ENCODE measurements around the gene ETS2. TPM values are rescaled to one million over a fixed set of nuclear protein-coding genes. Genes with fewer than 3 reads are reported as not detected.
A peak's percentile ranks its signal among the peaks of the same experiment; 100 is the strongest.

Gene ETS2
- total RNA-seq, 1 donor from 2014 or later = 18.2 TPM

GRCh38 chr21:38831526-38832467 is 26.1 kb downstream of the ETS2 start:
- H3K9me3 Mint-ChIP-seq (ENCODE audit: unreplicated experiment) = no peaks in the 10 kb centered on the region
- no peaks in the 10 kb centered on the region for H3K27me3 Mint-ChIP-seq (ENCODE audit: unreplicated experiment)
- no peak overlapping the region for H3K4me3 Mint-ChIP-seq (ENCODE audit: unreplicated experiment)
- TF ChIP-seq, protein P1, sequence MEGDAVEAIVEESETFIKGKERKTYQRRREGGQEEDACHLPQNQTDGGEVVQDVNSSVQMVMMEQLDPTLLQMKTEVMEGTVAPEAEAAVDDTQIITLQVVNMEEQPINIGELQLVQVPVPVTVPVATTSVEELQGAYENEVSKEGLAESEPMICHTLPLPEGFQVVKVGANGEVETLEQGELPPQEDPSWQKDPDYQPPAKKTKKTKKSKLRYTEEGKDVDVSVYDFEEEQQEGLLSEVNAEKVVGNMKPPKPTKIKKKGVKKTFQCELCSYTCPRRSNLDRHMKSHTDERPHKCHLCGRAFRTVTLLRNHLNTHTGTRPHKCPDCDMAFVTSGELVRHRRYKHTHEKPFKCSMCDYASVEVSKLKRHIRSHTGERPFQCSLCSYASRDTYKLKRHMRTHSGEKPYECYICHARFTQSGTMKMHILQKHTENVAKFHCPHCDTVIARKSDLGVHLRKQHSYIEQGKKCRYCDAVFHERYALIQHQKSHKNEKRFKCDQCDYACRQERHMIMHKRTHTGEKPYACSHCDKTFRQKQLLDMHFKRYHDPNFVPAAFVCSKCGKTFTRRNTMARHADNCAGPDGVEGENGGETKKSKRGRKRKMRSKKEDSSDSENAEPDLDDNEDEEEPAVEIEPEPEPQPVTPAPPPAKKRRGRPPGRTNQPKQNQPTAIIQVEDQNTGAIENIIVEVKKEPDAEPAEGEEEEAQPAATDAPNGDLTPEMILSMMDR (IDR thresholded peaks at IDR 0.05) = no peak
- H3K4me1 Mint-ChIP-seq (ENCODE audit: unreplicated experiment) = peaks cover 8% of the 10 kb centered on the region
- peak overlapping the region; percentile 50 for H3K27ac Mint-ChIP-seq (ENCODE audit: unreplicated experiment)
- H3K36me3 Mint-ChIP-seq (ENCODE audit: unreplicated experiment) = no peaks in the 10 kb centered on the region
- DNase-seq (ENCODE audit: extremely low spot score, unreplicated experiment) = peak; percentile 49

- Mint-ChIP-seq H3K27me3 (ENCODE audit: unreplicated experiment) (no peaks in the 10 kb centered on the region), H3K4me3 (ENCODE audit: unreplicated experiment) (no peak overlapping the region), H3K4me1 (ENCODE audit: unreplicated experiment) (peaks cover 8% of the 10 kb centered on the region), H3K9me3 (ENCODE audit: unreplicated experiment) (no peaks in the 10 kb centered on the region), H3K27ac (ENCODE audit: unreplicated experiment) (no peak overlapping the region), H3K36me3 (ENCODE audit: unreplicated experiment) (no peaks in the 10 kb centered on the region)
- peak; percentile 48 for DNase-seq (ENCODE audit: extremely low spot score, unreplicated experiment)
- TF ChIP-seq, protein P1 (IDR thresholded peaks at IDR 0.05) = no peak
Measured at GRCh38 chr21:38832664-38833063, 26.9 kb downstream of the ETS2 start.

- TF ChIP-seq, protein P1 (IDR thresholded peaks at IDR 0.05) = no peak
- H3K36me3 Mint-ChIP-seq (ENCODE audit: unreplicated experiment) = no peaks in the 10 kb centered on the region
Measured at GRCh38 chr21:38833117-38833516, 27.4 kb downstream of the ETS2 start.

DNA sequence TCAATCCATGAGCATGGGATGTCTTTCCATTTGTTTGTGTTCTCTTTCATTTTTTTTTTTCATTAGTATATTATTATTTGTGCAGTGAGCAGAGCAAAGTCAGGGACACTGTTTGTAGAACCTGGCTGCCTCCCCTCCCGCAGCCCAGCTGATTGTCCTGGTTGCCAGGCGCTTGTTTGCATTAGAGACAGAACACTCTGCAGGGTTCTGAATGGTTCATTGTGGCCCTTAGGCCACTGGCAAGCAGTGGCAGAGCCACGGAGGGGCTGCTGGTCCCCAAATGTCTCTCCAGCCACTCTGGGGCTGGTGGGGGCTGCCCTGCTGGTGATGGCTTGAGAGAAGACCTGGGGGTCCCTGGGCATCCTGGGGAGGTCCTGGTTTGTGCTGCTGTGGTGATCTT is 29.0 kb downstream of the ETS2 start:
- Mint-ChIP-seq H3K4me3 (ENCODE audit: unreplicated experiment) (no peak overlapping the region), H3K9me3 (ENCODE audit: unreplicated experiment) (no peaks in the 10 kb centered on the region), H3K36me3 (ENCODE audit: unreplicated experiment) (no peaks in the 10 kb centered on the region), H3K4me1 (ENCODE audit: unreplicated experiment) (peaks cover 20% of the 10 kb centered on the region), H3K27ac (ENCODE audit: unreplicated experiment) (no peak overlapping the region), H3K27me3 (ENCODE audit: unreplicated experiment) (no peaks in the 10 kb centered on the region)
- no peak for DNase-seq (ENCODE audit: extremely low spot score, unreplicated experiment)
- TF ChIP-seq, protein P1 (IDR thresholded peaks at IDR 0.05) = no peak

More at GRCh38 chr21:38833117-38833516, 27.4 kb downstream of the ETS2 start:
- DNase-seq (ENCODE audit: extremely low spot score, unreplicated experiment) = peak; percentile 42
- Mint-ChIP-seq H3K4me1 (ENCODE audit: unreplicated experiment) (peaks cover 10% of the 10 kb centered on the region), H3K4me3 (ENCODE audit: unreplicated experiment) (no peak overlapping the region), H3K27ac (ENCODE audit: unreplicated experiment) (no peak overlapping the region), H3K9me3 (ENCODE audit: unreplicated experiment) (no peaks in the 10 kb centered on the region), H3K27me3 (ENCODE audit: unreplicated experiment) (no peaks in the 10 kb centered on the region)

DNA sequence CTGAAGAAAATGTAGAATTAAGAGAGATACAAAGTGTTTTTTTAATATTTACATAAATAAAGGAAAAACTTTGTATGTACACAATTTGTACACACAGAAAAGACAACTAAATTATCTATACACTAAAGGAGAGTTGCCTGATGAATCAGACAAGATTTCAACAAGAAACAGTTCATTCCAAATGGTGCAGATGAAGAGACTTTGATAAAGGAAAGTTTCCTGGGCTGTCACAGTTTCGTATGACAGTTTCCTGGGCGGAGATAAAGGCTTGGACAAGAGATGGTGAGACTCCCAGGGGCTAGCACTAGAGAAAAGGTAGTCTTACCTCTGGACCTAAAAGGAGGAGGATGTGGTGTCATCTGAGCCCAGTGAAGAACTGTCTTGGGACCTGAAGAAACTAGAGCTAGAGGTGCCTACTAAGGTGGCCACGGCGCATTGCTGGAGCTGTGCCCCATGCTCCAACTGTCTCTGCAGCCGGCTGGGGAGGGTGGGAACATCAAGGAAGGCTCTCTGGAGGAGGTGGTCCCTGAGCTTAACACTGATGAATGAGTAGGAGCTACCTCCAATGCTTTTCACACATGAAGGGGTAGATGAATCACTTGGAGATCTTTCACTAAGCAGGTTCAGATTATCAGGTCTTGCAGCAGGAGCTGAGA is 32.2 kb downstream of the ETS2 start:
- Mint-ChIP-seq H3K27me3 (ENCODE audit: unreplicated experiment) (no peaks in the 10 kb centered on the region), H3K36me3 (ENCODE audit: unreplicated experiment) (no peaks in the 10 kb centered on the region), H3K4me3 (ENCODE audit: unreplicated experiment) (no peak overlapping the region), H3K9me3 (ENCODE audit: unreplicated experiment) (no peaks in the 10 kb centered on the region), H3K27ac (ENCODE audit: unreplicated experiment) (peak overlapping the region; percentile 6), H3K4me1 (ENCODE audit: unreplicated experiment) (peaks cover 28% of the 10 kb centered on the region)
- TF ChIP-seq, protein P1 (IDR thresholded peaks at IDR 0.05) = no peak
- no peak for DNase-seq (ENCODE audit: extremely low spot score, unreplicated experiment)
